Measurements from ENCODE around the gene CD7.

The CD7 gene

GRCh38 chr17:82272495-82273326 is 44.7 kb downstream of the CD7 start:
- peak overlapping the region; percentile 87 for H3K4me3 ChIP-seq (ENCODE audit: low read depth, low read length)
- peak; percentile 43 for DNase-seq (ENCODE audit: low read depth)
- no peak for TF ChIP-seq CTCF (IDR thresholded peaks at IDR 0.05; ENCODE audit: insufficient read depth, low read depth, low read length, missing control alignments)

DNA sequence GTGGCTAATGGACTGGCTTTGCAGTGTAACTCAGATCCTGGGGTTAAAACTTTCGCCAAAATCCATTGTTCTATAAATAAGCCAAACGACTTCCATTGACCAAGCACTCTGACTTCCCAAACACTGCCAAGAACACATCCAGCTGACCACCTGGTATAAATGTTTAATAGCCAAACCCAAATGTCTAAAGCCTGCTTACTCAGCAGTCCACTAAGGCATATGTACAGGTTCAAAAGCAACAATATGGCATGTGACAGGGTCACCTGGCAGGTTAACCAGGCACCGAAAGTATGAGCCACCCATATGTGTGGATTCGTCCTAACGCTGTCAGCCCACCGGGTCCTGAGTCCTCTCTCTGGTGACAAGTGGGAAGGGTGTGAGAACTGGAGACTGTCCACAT is 46.0 kb downstream of the CD7 start:
- no peak for DNase-seq (ENCODE audit: low read depth)
- no peak overlapping the region for H3K4me3 ChIP-seq (ENCODE audit: low read depth, low read length)
- TF ChIP-seq CTCF (IDR thresholded peaks at IDR 0.05; ENCODE audit: insufficient read depth, low read depth, low read length, missing control alignments), result no peak

DNA sequence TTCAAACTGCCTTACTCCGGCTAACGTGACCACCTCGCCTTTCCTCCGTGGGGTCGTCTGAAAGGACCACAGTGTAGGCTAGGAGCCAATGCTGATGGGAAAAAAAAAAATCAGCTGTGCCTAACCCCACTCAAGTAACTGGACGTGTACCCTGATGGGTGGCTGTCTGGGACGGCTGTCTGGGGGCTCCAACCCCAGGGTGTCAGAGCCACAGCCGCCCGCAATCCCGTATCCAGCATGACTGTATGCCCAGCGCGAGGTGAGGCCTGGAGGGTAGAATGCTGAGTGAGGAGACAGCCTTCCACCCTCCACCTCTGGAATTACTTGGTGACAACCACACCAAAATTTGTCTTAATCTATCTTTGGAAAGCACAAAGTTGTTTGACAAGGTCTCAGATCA is 46.8 kb downstream of the CD7 start:
- no peak for DNase-seq (ENCODE audit: low read depth)
- no peak for TF ChIP-seq CTCF (IDR thresholded peaks at IDR 0.05; ENCODE audit: insufficient read depth, low read depth, low read length, missing control alignments)
- no peak overlapping the region for H3K4me3 ChIP-seq (ENCODE audit: low read depth, low read length)

DNA sequence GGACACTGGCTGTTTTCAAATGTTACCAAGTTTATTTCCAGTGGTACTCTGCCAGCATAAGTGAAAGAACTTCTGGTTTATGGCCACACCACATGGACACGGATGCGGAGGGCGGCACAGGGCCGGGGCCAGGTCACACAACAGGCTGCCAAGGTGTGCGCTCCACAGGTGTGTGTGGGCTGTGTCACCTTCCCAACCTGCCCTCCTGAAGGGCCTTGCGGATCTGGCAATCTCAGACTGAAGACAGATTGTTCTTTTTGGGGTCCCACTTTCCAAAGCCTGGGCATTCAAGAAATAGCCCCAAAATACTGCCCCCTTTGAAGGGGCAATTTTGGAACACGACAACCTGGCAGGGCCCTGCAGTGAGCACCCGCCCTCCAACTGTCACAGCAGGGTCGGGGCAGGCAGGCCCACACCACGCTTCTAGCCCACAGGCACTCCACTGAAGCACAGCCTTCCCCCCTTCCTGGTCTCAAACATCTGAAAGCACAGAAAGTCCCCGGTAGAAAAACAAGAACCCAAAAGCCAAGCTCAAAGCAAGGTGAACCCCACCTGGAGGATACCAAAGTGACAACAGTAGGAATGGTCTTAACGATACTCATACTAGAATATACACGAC is 47.4 kb downstream of the CD7 start:
- H3K4me3 ChIP-seq (ENCODE audit: low read depth, low read length), result no peak overlapping the region
- no peak for TF ChIP-seq CTCF (IDR thresholded peaks at IDR 0.05; ENCODE audit: insufficient read depth, low read depth, low read length, missing control alignments)
- DNase-seq (ENCODE audit: low read depth), result no peak

- no peak for TF ChIP-seq CTCF (IDR thresholded peaks at IDR 0.05; ENCODE audit: insufficient read depth, low read depth, low read length, missing control alignments)
- no peak overlapping the region for H3K4me3 ChIP-seq (ENCODE audit: low read depth, low read length)
- no peak for DNase-seq (ENCODE audit: low read depth)
These were observed 48.1 kb downstream of the CD7 start for GRCh38 chr17:82269138-82269881.

- DNase-seq (ENCODE audit: low read depth), result no peak
- H3K4me3 ChIP-seq (ENCODE audit: low read depth, low read length), result no peak overlapping the region
- TF ChIP-seq CTCF (IDR thresholded peaks at IDR 0.05; ENCODE audit: insufficient read depth, low read depth, low read length, missing control alignments), result no peak
These were observed 49.6 kb downstream of the CD7 start for GRCh38 chr17:82267575-82268379.
